Fibroblast of pulmonary artery (primary cell): Measurements from ENCODE around the gene HK3.

Experiments used
- DNase-seq: peaks from one replicate; pipeline ENCODE4 v3.0.0-alpha.2; 2010; ENCODE audit warnings: low read depth
- H3K4me3 ChIP-seq: replicated peaks from 2 replicates; pipeline ENCODE4 v1.5.1; 2011; ENCODE audit warnings: low read depth, mild to moderate bottlenecking, control low read depth, low read length, moderate library complexity
- TF ChIP-seq, protein P1 (sequence below): IDR thresholded peaks from 2 replicates; pipeline ENCODE4 v1.5.1; 2011; ENCODE audit warnings: mild to moderate bottlenecking, control low read depth, low read length, inconsistent platforms; ENCODE audit errors: missing control alignments

HK3 gene

DNA sequence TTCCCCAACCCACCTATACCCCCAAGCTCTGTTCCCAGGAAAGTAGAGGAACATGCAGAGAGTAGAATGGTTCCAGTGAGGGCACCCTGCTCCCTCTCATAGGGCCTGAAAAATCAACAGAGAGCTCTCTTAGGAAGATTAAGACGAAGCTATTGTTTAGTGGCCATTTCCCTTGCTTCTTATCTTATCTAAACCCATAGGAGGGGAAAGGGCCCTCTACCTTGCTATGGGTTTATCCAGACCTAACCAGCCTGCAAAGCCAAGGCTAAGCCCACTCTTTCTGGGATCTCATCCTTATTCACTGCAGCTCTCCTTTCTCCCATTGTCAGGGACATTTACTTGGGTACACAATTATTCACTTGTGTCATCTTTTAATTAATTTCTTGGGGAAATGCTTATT lies 39.3 kb upstream of the HK3 start:
- TF ChIP-seq, protein P1, sequence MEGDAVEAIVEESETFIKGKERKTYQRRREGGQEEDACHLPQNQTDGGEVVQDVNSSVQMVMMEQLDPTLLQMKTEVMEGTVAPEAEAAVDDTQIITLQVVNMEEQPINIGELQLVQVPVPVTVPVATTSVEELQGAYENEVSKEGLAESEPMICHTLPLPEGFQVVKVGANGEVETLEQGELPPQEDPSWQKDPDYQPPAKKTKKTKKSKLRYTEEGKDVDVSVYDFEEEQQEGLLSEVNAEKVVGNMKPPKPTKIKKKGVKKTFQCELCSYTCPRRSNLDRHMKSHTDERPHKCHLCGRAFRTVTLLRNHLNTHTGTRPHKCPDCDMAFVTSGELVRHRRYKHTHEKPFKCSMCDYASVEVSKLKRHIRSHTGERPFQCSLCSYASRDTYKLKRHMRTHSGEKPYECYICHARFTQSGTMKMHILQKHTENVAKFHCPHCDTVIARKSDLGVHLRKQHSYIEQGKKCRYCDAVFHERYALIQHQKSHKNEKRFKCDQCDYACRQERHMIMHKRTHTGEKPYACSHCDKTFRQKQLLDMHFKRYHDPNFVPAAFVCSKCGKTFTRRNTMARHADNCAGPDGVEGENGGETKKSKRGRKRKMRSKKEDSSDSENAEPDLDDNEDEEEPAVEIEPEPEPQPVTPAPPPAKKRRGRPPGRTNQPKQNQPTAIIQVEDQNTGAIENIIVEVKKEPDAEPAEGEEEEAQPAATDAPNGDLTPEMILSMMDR, result no peak
- DNase-seq, result no peak
- H3K4me3 ChIP-seq, result no peak overlapping the region

GRCh38 chr5:176935017-176935416 lies 35.9 kb upstream of the HK3 start:
- no peak for DNase-seq
- no peak overlapping the region for H3K4me3 ChIP-seq
- TF ChIP-seq, protein P1, result no peak

GRCh38 chr5:176934309-176934930 lies 35.3 kb upstream of the HK3 start:
- DNase-seq, result no peak
- no peak overlapping the region for H3K4me3 ChIP-seq
- TF ChIP-seq, protein P1, result no peak

DNA sequence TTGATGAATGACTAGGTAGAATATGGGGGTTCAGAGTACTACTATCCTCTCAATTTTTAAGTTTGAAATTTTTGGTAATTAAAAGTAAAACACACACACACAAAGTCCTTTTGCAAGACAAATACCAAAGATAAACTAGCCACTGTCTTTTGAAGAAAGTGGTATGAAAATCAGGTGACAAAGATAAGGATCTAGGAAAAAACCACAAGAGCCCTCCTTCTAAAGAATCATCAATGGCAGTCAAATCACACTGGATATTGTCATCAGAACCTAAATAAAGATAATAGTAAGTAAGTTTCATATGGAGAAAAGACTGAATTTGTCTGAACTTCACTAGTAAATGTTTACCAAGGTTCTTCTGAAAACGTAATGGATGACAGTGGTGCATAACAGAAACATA lies 30.5 kb upstream of the HK3 start:
- TF ChIP-seq, protein P1, result no peak
- no peak overlapping the region for H3K4me3 ChIP-seq
- no peak for DNase-seq

DNA sequence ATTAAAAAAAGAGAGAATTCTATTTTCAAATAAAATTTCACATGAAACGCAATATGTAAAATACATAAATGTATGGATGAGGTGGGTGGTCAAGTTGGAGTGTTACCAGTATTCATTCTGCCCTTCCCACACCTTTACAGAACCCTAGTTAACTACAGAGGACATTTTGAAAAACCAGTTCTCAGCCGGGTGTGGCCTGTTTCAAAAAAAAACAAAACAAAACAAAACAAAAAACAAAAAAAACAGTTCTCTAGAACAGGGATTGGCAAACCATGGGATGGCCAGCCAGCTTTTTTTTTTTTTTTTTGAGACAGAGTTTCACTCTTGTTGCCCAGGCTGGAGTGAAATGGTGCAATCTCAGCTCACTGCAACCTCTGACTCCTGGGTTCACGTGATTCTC lies 28.4 kb upstream of the HK3 start:
- no peak overlapping the region for H3K4me3 ChIP-seq
- DNase-seq, result no peak
- TF ChIP-seq, protein P1, result no peak

- TF ChIP-seq, protein P1, result no peak
- DNase-seq, result no peak
- no peak overlapping the region for H3K4me3 ChIP-seq
Observed at GRCh38 chr5:176922817-176923216, 23.7 kb upstream of the HK3 start.

DNA sequence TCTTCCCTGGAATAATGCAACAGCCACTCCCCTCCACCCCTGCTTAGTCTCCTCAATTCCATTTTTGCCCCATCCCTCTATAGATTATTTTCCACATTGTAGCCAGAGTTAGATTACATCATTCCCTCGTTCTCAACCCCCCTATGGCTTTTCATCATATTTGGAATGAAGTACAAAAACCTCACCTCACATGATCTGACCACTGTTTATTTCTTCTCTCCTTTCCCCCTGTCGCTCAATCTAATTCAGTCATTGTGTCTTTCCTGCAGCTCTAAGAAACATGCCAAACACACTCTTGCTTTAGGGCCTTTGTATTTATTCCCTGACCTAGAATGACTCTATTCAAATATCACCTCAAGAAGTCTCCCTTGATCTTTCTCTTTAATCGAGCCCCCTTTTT lies 22.6 kb upstream of the HK3 start:
- no peak for DNase-seq
- TF ChIP-seq, protein P1, result no peak
- no peak overlapping the region for H3K4me3 ChIP-seq
